ENCODE measurements around the gene SLC39A11. TPM values are rescaled to one million over a fixed set of nuclear protein-coding genes. Genes with fewer than 3 reads are reported as not detected.

Gene SLC39A11
- total RNA-seq, 1 experiment from 2014 or later, result 57.1 TPM

GRCh38 chr17:72884066-72884465 is 208.4 kb downstream of the SLC39A11 start:
- Histone ChIP-seq H3K4me1 (replicated peaks; ENCODE audit: insufficient read depth) (no peaks in the 10 kb centered on the region), H3K9me3 (ENCODE audit: insufficient read depth, low read depth) (peaks cover 11% of the 10 kb centered on the region; the same call in 1 of the 2 replicates), H3K27me3 (ENCODE audit: insufficient read depth, low read depth) (no peaks in the 10 kb centered on the region), H2AFZ (no peak overlapping the region), H3K4me3 (no peak overlapping the region), H3K9me2 (ENCODE audit: insufficient read depth) (no peaks in the 10 kb centered on the region), H3F3A (ENCODE audit: insufficient read depth, low read depth) (no peaks in the 10 kb centered on the region), H3K27ac (no peak overlapping the region), H3K36me3 (ENCODE audit: low read depth) (no peaks in the 10 kb centered on the region), H3K79me2 (ENCODE audit: low read depth) (no peaks in the 10 kb centered on the region), H4K20me1 (ENCODE audit: insufficient read depth) (no peaks in the 10 kb centered on the region), H3K4me2 (no peak overlapping the region)
- no peak for DNase-seq
- no TSS peak for BruUV-seq (replicated peaks)
- CTCF ChIA-PET, result interaction anchor here (0.6 kb wide), 1 partner anchor 9 kb away, joined by 3 read pairs; no protein-coding TSS in a partner anchor
- intact Hi-C loops (cut with micrococcal nuclease; ENCODE audit: unreplicated experiment), result no loop called here
- POLR2A ChIA-PET (ENCODE audit: unreplicated experiment), result no interaction called here
- no peak for TF ChIP-seq CTCF (conservative IDR thresholded peaks at IDR 0.05)
- no peak for TF ChIP-seq EZH2 (IDR thresholded peaks at IDR 0.05; ENCODE audit: low read depth)

GRCh38 chr17:72883351-72883750 is 209.1 kb downstream of the SLC39A11 start:
- no peaks in the 10 kb centered on the region for H3K36me3 ChIP-seq (ENCODE audit: low read depth)
- BruUV-seq (replicated peaks), result no TSS peak
- no peaks in the 10 kb centered on the region for H3F3A ChIP-seq (ENCODE audit: insufficient read depth, low read depth)
- intact Hi-C loops (cut with micrococcal nuclease; ENCODE audit: unreplicated experiment), result no loop called here
- no peak overlapping the region for H2AFZ ChIP-seq
- H4K20me1 ChIP-seq (ENCODE audit: insufficient read depth), result no peaks in the 10 kb centered on the region
- no peak overlapping the region for H3K4me2 ChIP-seq
- H3K4me3 ChIP-seq, result no peak overlapping the region
- ChIA-PET CTCF (no interaction called here), POLR2A (ENCODE audit: unreplicated experiment) (no interaction called here)
- no peaks in the 10 kb centered on the region for H3K79me2 ChIP-seq (ENCODE audit: low read depth)
- no peak overlapping the region for H3K27ac ChIP-seq
- no peaks in the 10 kb centered on the region for H3K27me3 ChIP-seq (ENCODE audit: insufficient read depth, low read depth)
- no peaks in the 10 kb centered on the region for H3K4me1 ChIP-seq (replicated peaks; ENCODE audit: insufficient read depth)
- H3K9me3 ChIP-seq (ENCODE audit: insufficient read depth, low read depth), result peaks cover 11% of the 10 kb centered on the region; the same call in 1 of the 2 replicates
- DNase-seq, result no peak
- TF ChIP-seq EZH2 (IDR thresholded peaks at IDR 0.05; ENCODE audit: low read depth) (no peak), CTCF (conservative IDR thresholded peaks at IDR 0.05) (no peak)
- no peaks in the 10 kb centered on the region for H3K9me2 ChIP-seq (ENCODE audit: insufficient read depth)

DNA sequence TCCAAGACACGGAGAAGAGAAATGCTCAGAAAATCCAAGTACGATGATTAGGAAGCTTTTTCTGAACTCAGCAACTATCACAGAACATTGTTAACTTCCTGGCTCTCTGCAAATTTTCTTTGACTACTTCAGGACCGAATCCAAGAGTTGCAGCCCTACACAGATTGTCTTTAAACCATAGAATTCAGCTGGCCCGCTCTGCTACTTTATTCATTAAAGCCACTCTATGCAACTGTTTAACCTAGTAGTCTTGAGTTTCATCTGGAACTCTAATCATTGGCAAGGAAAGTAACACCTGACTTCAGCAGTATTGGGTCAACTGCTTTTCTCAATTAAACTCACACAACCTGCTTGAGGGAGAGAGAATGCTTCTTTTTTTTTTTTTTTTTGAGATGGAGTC is 210.1 kb downstream of the SLC39A11 start:
- H3K4me3 ChIP-seq, result no peak overlapping the region
- H3F3A ChIP-seq (ENCODE audit: insufficient read depth, low read depth), result no peaks in the 10 kb centered on the region
- POLR2A ChIA-PET (ENCODE audit: unreplicated experiment), result no interaction called here
- no peak overlapping the region for H3K27ac ChIP-seq
- intact Hi-C loops (cut with micrococcal nuclease; ENCODE audit: unreplicated experiment), result no loop called here
- no peaks in the 10 kb centered on the region for H3K9me2 ChIP-seq (ENCODE audit: insufficient read depth)
- TF ChIP-seq CTCF (conservative IDR thresholded peaks at IDR 0.05), result no peak
- TF ChIP-seq EZH2 (IDR thresholded peaks at IDR 0.05; ENCODE audit: low read depth), result no peak
- no peaks in the 10 kb centered on the region for H3K4me1 ChIP-seq (replicated peaks; ENCODE audit: insufficient read depth)
- no peaks in the 10 kb centered on the region for H3K27me3 ChIP-seq (ENCODE audit: insufficient read depth, low read depth)
- no peaks in the 10 kb centered on the region for H3K36me3 ChIP-seq (ENCODE audit: low read depth)
- H2AFZ ChIP-seq, result no peak overlapping the region
- H4K20me1 ChIP-seq (ENCODE audit: insufficient read depth), result no peaks in the 10 kb centered on the region
- DNase-seq, result no peak
- no peaks in the 10 kb centered on the region for H3K79me2 ChIP-seq (ENCODE audit: low read depth)
- no peak overlapping the region for H3K4me2 ChIP-seq
- H3K9me3 ChIP-seq (ENCODE audit: insufficient read depth, low read depth), result peaks cover 11% of the 10 kb centered on the region; the same call in 1 of the 2 replicates
- BruUV-seq (replicated peaks), result no TSS peak
- CTCF ChIA-PET, result no interaction called here

Data from PC-9 (cell line).